HPDE6-E6E7 (cell line): ENCODE data around the gene BMP8B.
"Not testable (repeated sequence)": the region's sequence is repeated elsewhere in the genome, so short reads cannot be mapped to it uniquely, and the experiment has no call there.

Experiments used
- DNase-seq: peaks from one replicate; pipeline ENCODE4 v3.0.0; 2011; ENCODE audit warnings: missing footprints; ENCODE audit errors: extremely low spot score

BMP8B gene, protein sequence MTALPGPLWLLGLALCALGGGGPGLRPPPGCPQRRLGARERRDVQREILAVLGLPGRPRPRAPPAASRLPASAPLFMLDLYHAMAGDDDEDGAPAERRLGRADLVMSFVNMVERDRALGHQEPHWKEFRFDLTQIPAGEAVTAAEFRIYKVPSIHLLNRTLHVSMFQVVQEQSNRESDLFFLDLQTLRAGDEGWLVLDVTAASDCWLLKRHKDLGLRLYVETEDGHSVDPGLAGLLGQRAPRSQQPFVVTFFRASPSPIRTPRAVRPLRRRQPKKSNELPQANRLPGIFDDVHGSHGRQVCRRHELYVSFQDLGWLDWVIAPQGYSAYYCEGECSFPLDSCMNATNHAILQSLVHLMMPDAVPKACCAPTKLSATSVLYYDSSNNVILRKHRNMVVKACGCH

DNA sequence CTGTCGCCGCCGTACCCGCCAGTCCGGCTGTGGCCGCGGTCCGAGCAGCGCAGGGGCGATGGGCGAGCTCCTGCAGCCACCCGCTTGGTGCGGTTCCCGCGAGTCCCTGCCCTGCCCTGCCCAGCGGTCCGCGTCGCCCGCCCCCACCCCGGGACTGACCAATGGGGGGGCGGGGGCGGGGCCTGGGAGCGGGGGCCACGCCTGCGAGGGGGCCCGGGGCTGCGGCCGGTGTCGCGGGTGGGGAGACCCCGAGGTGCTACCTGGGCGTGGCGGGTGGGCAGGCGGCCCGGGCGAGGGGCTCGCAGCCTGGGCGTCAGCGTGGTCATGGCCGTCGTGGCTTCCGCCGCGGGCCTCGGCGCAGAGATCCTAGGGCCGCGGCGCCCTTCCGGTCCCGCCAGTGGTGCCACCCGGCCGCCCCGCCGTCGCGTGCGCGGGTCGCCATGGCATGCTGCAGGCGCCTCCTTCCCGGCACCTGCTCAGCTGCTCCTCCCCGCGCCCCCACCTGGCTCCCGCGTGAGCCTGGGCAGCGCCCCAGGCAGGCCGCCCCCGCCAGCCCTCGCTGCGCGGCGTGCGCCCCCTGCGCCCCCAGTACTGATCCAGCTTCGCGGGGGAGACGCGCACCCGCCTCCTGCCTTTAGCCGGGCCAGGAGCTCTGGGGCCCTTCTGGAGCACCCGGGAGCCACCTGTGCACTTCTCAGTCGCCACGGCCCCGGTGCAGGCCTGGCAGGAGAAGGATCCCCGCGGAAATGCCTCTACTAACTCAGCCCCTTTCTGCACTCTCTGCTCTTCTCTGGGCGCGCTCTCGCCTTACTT, at the start of gene BMP8B:
Gene BMP8B (minus strand): TSS at position 108 of the 813 bp plus-strand sequence. CDS start 380 bp downstream, outside the sequence.
- DNase-seq, result peak; percentile 79

DNA sequence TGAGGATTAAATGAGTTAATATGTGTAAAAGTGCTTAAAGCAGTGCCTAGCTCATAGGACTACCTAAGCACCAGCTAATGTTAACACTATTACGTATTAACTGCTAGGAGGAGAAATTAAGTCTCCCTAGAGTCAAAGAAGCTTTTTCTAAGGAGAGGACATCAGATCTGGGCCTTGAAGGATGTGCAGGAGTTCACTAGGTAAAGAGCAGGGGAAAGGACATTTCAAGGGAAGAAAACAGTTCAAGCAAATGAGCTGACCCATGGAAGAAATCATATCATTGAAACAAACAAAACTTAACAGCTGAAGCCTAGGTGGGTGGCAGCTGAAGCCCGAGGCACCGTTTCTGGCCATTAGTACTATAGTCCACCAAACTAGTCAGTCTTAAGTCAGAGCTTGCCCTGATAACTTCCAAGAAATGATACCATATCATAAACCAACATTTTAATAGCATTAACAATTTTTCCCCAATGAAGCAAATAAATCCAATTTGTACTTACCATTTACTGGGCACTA, 48.0 kb upstream of the BMP8B start:
- no peak for DNase-seq

DNA sequence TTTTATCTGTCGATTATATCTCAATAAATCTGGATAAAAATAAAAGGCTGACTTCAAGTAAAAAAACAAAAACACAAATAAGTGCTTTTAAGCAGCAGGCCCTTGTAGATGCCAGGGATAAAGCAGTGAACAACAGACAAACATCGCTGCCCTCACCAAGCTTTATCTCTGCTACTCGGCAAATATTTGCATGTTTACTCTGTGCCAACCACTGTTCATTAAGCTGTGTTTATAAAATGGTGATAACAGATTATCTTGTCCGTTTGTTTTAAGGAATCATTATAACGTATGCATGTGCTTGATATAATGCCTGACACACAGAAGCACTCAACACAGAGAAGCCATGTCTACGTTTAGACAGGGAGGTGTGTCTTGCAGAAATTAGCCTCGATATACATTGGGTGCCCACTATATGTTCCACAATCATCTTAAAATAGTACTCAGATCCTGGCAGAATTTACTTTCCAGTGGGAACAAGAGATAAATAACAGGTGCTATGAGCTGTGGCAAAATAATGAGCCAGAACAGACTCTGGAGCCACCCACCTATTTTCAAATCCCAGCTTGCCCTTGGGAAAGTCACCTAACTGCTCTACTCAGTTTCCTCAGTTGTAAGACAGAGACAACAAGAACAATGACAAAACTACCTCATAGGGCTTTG, 47.4 kb upstream of the BMP8B start:
- no peak for DNase-seq

DNA sequence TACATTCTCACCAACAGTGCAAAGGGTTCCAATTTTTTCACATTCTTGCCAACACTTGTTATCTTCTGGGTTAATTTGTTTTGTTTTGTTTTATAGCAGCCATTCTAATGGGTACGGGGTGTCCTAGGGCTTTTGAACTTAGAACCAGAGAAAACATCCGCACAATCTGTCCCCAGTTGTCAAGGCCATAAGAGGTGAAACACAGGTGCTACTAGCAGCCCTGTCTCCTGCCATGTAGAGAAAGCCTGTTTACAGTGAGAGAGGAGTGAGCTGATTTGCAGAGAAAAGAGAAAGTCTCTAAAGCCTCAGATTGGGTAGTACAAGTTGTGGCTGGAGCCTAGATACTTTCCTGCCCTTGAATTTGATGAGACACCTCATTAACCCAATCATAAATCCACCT, 46.4 kb upstream of the BMP8B start:
- no peak for DNase-seq

DNA sequence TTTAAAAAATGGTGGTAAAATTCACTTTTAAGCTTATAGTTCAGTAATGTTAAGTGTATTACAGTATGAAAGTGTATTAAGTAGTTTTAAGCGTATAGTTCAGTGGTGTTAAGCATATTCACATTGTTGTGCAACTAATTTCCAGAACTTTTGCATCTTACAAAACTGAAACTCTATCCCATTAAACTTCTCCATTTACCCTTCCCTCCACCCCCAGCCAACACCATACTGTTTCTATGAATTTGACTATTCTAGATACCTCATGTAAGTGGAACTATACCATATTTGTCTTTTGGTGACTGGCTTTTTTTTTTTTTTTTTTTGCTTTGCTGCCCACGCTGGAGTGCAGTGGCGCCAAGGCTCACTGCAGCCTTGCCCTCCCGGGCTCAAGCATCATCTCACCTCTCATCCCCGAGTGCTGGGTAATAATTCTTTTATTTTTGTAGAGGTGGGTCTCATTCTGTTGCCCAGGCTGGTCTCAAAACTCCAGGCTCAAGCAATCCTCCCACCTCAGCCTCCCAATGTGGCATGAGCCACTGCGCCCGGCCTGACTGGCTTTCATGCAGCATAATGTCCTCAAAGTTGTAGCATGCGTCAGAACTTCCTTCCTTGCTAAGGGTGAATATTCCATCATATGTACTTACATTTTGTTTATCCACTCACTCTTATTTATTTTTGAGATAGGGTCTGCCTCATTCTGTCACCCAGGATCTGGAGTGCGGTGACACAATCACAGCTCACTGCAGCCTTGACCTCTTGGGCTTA, 45.1 kb upstream of the BMP8B start:
- no peak for DNase-seq

DNA sequence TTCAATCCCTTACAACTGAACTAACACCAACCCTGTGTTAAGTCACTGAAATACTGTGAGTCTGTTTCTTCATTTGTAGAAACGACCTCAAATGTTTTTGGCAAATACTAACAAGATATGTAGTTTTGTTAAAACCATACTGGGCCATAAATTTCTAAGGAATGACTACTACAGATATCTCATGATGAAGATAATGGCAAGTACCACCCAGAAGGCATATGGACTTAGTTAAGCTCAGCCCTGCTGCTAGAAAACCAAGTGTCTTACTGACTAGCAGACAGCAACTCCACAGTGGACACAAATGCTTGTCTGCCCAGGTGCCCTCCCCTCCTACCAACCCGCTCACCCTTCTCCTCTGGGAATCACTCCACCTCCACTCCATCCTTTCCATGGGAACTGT, 44.5 kb upstream of the BMP8B start:
- DNase-seq, result no peak

DNA sequence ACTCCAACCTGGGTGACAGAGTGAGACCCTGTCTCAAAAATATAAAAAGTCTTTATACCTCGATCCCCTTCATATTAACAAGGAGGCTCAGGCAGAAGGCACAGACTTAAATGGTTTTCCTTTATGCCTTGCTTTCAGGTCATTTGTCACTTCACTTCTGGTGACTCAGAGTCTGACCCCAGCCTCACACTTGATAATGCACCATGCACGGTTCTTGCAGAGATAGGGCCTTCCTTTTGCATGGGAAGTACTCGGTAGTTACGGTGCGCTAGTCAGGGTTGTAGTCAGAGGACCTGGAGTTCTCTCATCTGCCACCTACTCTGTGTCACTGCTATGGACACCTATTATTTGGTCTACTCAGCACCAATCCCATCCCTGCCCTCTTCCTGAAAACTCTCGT, 43.6 kb upstream of the BMP8B start:
- no peak for DNase-seq

DNA sequence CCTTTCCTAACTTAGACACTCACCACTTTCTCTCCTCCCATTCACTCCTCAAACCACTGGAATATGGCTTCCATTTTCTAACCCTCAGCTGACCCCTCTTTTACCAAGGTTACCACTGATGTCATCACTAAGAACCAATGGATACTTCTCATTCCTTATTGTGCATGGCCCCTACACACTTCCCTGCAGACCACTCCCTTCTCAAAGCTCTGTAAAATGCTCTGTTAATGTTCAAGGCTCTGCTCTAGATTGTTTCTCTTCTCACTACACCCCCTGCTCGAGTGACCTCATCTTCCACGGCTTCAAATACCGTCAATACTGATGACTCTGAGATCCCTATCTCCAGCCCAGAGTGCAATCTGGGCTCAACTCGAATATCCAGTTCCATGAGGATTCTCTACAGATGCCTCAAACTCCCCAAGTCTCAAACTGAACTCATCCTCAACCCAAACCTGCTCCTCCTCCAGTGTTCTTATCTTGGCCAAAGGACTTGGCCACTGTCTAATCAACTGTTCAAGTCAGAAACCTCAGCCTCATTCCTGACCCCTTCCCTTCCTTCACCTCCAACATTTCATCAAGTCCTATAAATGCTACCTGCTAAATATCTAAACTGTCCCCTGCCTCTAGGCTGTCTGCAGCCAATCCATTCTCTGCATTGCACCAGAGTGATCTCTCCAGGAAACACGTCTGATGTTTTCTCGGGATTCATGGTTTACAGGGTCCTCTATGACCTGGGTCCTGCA, 41.3 kb upstream of the BMP8B start:
- DNase-seq, result no peak

DNA sequence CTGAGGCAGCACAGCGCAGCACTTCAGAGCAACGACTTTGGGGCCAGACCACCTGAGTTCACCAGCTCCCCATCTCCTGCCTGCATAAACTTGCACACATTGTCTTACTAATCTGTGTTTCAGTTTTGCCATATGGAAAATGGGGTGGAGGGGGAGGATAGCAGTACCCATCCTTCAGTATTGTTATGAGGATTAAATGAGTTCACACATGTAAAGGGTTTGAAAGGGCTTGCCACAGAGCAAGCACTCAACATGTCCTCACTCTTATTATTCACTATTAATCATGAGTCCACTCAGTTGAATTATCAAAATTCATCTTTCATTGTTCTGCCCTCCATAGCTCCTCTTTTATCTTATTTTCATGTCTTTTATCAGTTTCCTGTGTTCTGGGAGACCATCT, 40.1 kb upstream of the BMP8B start:
- no peak for DNase-seq

DNA sequence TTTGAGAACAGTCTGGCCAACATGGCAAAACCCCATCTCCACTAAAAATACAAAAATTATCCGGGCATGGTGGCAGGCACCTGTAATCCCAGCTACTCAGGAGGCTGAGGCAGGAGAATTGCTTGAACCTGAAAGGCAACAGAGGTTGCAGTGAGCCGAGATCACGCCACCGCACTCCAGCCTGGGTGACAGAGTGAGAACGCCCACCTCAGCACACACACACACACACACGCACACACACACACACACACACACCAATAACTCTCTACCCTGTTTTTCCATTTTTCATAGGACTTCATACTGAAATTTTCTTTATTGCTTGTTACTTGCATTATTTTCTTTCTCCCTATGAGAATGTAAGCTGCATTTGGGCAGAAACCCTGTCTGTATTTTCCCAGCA, 39.6 kb upstream of the BMP8B start:
- not testable (repeated sequence) for DNase-seq

DNA sequence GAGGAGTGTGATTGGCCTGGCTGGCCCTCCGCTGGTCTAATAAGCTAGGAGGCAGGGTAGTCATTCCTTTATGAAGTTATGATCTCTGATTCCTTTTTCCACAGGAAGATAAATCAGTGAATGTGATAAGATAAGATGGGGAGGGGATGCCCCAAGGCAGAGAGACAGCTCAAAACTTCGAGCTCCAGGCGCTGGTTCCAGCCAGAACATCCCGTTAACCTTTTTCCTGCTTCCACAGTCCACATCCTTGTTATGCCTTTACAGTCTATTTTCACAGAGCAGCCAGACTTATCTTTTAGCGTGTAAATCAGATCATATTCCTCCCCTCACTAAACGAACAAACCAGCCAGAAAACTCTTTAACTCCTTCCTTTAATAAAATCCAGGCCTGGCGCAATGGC, 38.5 kb upstream of the BMP8B start:
- DNase-seq, result no peak

DNA sequence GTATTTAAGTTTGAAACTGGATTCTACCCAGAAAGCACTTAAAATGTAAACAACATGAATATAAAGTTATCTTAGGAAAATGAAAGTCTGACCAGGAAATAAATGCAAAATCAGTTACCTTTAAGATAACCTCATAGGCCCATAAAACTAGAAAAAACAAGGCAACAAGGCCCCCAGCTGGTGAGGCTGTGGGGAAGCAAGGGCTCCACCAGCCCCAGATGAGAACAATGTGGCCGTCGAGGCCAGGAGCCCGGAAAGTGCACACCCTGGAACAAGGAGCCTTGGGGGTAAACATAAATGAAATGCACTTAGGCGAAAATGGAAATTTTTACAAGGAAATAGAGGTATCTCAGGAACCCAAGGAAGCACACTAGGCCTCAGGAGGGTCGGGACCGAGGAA, 37.9 kb upstream of the BMP8B start:
- no peak for DNase-seq

DNA sequence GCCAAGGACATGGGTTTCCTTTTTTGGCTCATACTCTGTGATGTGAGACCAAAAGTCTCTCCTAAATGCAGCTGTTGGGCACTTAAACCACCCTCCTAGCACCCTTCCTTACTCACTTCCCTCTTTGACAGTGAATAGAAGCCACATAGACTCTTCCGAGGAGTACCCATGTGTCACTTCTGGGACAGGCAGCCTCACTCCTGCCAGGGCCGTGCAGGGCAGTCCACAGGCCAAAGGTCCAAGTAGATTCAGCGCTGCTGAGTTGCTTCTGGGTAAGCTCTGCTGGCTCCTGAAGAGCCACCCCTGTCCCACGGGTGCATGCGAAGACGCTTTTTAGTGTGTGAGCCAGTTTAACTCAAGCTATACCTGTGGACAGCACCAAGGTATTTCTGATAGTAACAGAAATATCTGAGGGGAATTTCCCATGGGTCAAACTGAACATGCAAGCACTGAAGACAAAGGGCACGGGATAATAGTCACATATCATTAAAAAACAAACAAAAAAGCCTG, 36.8 kb upstream of the BMP8B start:
- DNase-seq, result no peak

DNA sequence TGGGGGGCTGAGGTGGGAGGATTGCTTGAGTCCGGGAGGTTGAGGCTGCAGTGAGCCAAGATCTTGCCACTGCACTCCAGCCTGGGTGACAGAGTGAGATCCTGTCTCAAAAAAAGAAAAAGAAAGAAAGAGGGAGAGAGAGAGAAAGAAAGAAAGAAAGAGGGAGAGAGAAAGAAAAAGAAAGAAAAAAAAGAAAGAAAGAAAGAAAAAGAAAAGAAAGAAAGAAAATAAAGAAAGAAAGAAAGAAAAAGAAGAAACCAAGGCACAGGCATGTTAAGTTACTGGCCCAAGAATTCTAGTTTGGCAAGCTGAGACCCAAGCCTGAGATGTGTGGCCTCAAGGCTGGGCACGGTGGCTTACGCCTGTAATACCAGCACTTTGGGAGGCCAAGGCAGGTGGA, 34.8 kb upstream of the BMP8B start:
- DNase-seq, result not testable (repeated sequence)

DNA sequence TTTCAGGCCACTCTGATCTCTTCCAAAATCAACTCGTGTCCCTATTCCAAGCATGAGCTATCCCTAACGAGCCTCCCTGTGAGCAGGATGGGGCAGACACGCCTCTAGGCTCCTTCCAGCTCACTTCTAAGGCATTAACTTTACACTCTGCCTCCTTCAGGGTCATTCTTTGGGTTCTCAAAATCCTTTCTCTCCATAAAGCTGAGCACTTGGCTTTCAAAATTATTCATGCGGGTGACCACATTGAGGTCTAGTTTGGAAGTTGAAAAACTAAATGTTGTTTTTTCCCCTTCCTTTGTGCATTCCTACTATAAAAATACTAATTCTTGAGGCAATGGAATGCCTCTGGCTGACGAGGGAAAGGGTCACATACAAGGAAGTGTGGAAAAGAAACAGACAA, 33.5 kb upstream of the BMP8B start:
- no peak for DNase-seq

DNA sequence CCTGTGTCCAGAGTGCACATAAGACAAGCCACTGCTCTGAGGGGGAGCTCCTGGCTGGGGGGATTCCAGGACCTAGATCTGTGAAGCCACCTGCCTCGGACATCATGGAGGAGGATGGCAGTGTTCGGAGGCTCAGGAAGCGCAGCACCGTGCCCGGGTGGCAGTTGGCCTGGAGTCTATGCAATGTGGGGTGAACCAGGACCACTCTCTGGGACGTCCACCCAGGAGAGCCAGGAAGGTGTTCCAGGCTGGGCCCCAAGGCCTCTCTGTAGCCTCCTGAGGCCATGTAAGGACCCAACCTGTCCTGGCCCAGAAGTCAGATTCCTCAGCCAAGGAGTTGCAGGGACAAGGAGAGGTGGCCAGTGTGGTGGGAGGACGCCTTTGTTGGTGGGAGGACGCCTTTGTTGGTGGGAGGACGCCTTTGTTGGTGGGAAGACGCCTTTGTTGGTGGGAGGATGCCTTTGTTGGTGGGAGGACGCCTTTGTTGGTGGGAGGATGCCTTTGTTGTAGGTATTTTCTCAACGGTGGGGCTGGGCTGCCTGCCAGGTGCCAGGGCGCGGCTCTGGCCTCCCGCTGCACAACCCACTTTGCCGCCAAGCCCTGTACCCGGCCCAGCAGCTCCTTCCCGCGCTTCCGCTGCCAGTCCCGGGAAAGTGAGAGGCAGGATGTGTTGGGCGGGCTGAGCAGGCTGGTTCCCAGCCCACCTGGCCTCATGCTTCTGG, 30.6 kb upstream of the BMP8B start:
- no peak for DNase-seq

DNA sequence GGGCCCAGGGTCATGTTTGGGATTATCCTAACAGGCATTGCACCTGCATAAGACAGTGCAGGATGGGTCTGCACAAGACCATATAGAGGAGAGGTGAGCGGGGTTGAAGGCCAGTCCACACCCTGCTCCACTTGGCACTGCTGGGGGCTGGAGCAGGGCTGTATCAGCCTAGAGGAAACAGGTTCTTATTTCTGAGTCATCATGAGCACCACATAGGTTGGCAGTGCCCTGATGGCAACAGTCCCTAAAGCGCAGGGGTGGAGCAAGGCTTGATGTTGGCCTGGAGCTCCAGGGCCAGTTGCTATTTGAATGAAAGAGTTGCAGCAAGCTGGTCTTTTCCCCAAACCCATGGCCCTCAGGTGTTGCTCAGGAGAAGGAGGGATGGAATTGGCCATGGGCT, 29.8 kb upstream of the BMP8B start:
- no peak for DNase-seq

DNA sequence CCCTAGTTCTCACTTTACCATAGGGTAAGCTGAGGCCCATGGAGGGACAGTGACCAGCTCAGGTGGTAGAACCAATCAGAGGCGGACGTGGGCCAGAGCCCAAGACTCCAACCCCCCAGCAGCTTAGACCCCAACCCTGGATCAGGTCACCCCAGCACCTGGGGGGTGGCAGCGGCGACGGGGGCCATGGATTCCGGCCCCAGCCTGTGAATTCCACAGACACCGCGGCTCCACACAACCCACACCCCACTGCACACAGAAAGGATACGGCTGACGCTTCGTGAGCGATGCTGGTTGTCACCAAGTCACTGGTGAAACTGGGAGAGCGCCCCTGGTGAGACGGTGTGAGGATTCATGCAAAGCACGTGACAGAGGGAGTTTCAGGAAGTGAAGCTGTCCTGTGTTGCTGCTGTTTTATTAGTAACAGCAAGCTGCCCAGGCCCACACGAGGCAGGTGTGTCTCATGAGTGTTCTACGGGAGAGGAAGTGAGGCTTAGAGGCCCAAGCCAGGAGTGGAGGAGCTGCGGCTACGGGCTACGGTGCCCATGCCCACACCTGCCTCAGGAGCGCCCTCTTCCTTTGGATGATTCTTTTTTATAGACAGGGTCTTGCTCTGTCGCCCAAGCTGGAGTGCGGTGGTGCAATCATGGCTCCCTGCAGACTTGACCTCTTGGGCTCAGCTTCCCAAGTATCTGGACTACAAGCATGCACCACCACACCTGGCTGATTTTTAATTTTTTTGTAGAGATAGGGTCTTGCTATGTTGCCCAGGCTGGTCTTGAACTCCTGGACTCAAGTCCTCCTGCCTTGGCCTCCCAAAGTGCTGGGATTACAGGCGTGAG, 28.6 kb upstream of the BMP8B start:
- peak; percentile 83 for DNase-seq
